Activated CD4-positive, alpha-beta T cell treated with anti-CD3 and anti-CD28 coated beads, Interleukin-2, amount 50 U/mL, for 16 hours (primary cell): ENCODE measurements around the gene SNRNP25.
"Not testable (repeated sequence)": the region's sequence is repeated elsewhere in the genome, so short reads cannot be mapped to it uniquely, and the experiment has no call there.

Experiments used
- DNase-seq: peaks from one replicate; pipeline ENCODE4 v3.0.0-alpha.2; 2020

SNRNP25 gene

GRCh38 chr16:42069-42457, 11.6 kb upstream of the SNRNP25 start:
- DNase-seq, result no peak

GRCh38 chr16:42691-43090, 10.9 kb upstream of the SNRNP25 start:
- DNase-seq, result no peak

GRCh38 chr16:43294-43693, 10.3 kb upstream of the SNRNP25 start:
- DNase-seq, result no peak

GRCh38 chr16:44655-45054, 9.0 kb upstream of the SNRNP25 start:
- no peak for DNase-seq

GRCh38 chr16:45454-45853, 8.2 kb upstream of the SNRNP25 start:
- no peak for DNase-seq

GRCh38 chr16:46510-46909, 7.1 kb upstream of the SNRNP25 start:
- DNase-seq, result not testable (repeated sequence)

- no peak for DNase-seq
Measured at GRCh38 chr16:47234-47633, 6.4 kb upstream of the SNRNP25 start.

- no peak for DNase-seq
Measured at GRCh38 chr16:50769-51591, 2.6 kb upstream of the SNRNP25 start.

- DNase-seq, result no peak
Measured at GRCh38 chr16:54237-54581, 581 bp downstream of the SNRNP25 start.

GRCh38 chr16:55571-56136, 2.0 kb downstream of the SNRNP25 start:
- DNase-seq, result no peak

GRCh38 chr16:56231-56927, 2.8 kb downstream of the SNRNP25 start:
- DNase-seq, result no peak

- DNase-seq, result no peak
Measured at GRCh38 chr16:57711-58110, 4.1 kb downstream of the SNRNP25 start.

- DNase-seq, result no peak
Measured at GRCh38 chr16:58491-59439, 5.1 kb downstream of the SNRNP25 start.

- DNase-seq, result no peak
Measured at GRCh38 chr16:59440-60059, 5.9 kb downstream of the SNRNP25 start.

GRCh38 chr16:60166-60565, 6.5 kb downstream of the SNRNP25 start:
- DNase-seq, result no peak

- no peak for DNase-seq
Measured at GRCh38 chr16:60929-61878, 7.6 kb downstream of the SNRNP25 start.

- no peak for DNase-seq
Measured at GRCh38 chr16:61879-62281, 8.3 kb downstream of the SNRNP25 start.

GRCh38 chr16:62283-62967, 8.8 kb downstream of the SNRNP25 start:
- DNase-seq, result no peak

GRCh38 chr16:62968-63391, 9.4 kb downstream of the SNRNP25 start:
- no peak for DNase-seq

- no peak for DNase-seq
Measured at GRCh38 chr16:63466-63865, 9.8 kb downstream of the SNRNP25 start.
